ENCODE results near the gene TRAF3.
A peak's percentile ranks its signal among the peaks of the same experiment; 100 is the strongest.

Gene TRAF3

DNA sequence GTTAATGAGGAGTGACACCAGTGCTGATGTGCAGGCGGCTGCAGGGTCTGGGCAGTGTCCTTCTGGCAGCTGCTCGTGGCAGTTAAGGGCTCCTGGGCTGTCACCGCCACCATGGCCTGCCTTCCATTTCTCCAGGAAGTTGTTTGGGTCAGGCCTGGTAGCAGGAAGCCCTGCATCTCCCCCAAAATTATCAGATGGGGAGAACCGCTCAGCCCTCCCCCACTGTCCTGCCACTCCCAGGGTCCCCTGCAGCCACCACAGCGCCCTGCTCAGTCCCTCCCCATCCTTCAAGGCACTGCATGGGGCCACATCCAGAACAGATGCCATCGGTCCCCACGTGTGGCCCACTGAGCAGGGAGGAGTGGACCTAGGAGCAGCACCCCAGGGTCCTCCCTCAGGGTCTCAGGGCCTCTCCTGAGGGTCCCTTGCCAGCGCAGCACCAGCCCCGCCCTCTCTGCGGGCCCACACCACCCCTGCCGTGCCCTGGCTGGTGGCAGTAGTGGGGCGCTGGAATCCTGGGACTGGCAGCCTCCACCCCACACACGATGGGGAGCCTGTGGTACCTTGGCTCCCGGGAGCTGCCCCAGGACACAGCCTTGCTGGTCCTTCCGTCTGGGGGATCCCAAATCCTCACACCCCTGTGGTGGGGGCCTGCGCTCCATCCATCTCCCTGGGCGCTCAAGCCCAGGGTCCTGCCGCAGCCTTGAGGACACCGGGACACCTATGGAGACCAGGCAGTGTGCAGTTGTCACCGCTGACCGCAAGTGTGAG, 134.9 kb downstream of the TRAF3 start:
- no peaks in the 10 kb centered on the region for H3K79me2 ChIP-seq (ENCODE audit: insufficient read depth, low read length)
- H4K20me1 ChIP-seq (ENCODE audit: insufficient read depth, low read length): no peaks in the 10 kb centered on the region
- no peaks in the 10 kb centered on the region for H3F3A ChIP-seq (ENCODE audit: insufficient read depth, low read length)
- TF ChIP-seq EZH2 (IDR thresholded peaks at IDR 0.05; ENCODE audit: borderline replicate concordance, low read length): no peak
- TF ChIP-seq, protein P1, sequence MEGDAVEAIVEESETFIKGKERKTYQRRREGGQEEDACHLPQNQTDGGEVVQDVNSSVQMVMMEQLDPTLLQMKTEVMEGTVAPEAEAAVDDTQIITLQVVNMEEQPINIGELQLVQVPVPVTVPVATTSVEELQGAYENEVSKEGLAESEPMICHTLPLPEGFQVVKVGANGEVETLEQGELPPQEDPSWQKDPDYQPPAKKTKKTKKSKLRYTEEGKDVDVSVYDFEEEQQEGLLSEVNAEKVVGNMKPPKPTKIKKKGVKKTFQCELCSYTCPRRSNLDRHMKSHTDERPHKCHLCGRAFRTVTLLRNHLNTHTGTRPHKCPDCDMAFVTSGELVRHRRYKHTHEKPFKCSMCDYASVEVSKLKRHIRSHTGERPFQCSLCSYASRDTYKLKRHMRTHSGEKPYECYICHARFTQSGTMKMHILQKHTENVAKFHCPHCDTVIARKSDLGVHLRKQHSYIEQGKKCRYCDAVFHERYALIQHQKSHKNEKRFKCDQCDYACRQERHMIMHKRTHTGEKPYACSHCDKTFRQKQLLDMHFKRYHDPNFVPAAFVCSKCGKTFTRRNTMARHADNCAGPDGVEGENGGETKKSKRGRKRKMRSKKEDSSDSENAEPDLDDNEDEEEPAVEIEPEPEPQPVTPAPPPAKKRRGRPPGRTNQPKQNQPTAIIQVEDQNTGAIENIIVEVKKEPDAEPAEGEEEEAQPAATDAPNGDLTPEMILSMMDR (IDR thresholded peaks at IDR 0.05; ENCODE audit: low read length): no peak
- no peak overlapping the region for H2AFZ ChIP-seq (ENCODE audit: low read length)
- no peak overlapping the region for H3K4me3 ChIP-seq (ENCODE audit: low read depth, low read length, poor library complexity, severe bottlenecking)
- peaks cover 40% of the 10 kb centered on the region for H3K4me1 ChIP-seq (ENCODE audit: insufficient read depth, low read length, severe bottlenecking)
- H3K27me3 ChIP-seq (ENCODE audit: insufficient read depth, low read length): no peaks in the 10 kb centered on the region
- H3K27ac ChIP-seq (ENCODE audit: low read depth, low read length, poor library complexity, severe bottlenecking): no peak overlapping the region
- H3K9ac ChIP-seq (ENCODE audit: low read length): no peak overlapping the region
- H3K36me3 ChIP-seq (ENCODE audit: insufficient read depth, low read length): no peaks in the 10 kb centered on the region; the same call in 1 of the 2 replicates
- no peaks in the 10 kb centered on the region for H3K9me2 ChIP-seq (ENCODE audit: low read depth, low read length)
- no peaks in the 10 kb centered on the region for H3K9me3 ChIP-seq (ENCODE audit: low read length)
- no peak overlapping the region for H3K4me2 ChIP-seq (ENCODE audit: low read length)

DNA sequence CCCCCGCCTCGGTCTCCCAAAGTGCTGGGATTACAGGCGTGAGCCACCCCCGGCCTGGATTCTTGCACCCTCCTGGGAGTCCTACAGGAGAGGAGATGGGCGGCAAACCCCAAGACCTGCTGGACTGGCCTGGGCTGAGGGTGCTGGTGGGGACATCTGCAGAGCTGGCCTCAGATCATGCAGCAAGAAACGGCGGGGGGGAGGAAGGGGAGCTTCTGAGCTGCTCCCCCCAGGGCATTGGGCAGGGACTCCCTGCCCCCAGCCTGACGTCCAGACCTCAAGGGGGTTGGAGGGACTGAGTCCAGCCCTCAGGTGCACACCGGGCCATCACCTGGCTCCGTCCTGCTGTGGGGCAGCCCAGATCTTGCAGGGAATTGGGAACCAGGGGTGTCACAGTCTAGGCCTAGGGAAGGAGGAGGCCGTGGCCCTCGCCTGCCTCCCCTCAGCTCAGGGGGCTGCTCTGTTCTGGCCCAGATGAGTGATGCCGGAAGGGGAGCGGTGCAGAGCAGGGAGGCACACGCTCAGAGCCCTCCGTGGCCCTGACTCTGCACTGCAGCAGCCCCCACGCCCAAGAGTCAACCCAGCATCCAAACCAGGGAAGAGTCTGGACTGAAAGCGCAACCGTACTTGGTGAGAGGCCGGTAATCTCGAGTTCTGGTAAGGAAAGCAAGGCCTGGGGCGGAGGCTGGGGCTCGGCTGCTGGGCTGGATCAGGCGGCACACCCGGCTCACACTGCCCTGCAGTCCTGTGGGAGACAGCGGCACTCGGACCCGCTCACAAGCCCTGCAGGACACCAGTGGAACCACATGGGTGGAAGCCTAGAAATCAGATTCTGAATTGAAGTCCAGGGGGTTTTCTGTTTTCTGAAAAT, 136.3 kb downstream of the TRAF3 start:
- Histone ChIP-seq H3K4me1 (ENCODE audit: insufficient read depth, low read length, severe bottlenecking) (peaks cover 48% of the 10 kb centered on the region), H3F3A (ENCODE audit: insufficient read depth, low read length) (no peaks in the 10 kb centered on the region), H3K9ac (ENCODE audit: low read length) (no peak overlapping the region), H3K4me2 (ENCODE audit: low read length) (peak overlapping the region; percentile 30), H3K4me3 (ENCODE audit: low read depth, low read length, poor library complexity, severe bottlenecking) (no peak overlapping the region), H3K9me2 (ENCODE audit: low read depth, low read length) (no peaks in the 10 kb centered on the region), H4K20me1 (ENCODE audit: insufficient read depth, low read length) (no peaks in the 10 kb centered on the region), H3K27ac (ENCODE audit: low read depth, low read length, poor library complexity, severe bottlenecking) (peak overlapping the region; percentile 94), H3K9me3 (ENCODE audit: low read length) (no peaks in the 10 kb centered on the region), H3K79me2 (ENCODE audit: insufficient read depth, low read length) (no peaks in the 10 kb centered on the region), H3K36me3 (ENCODE audit: insufficient read depth, low read length) (no peaks in the 10 kb centered on the region; the same call in 1 of the 2 replicates), H3K27me3 (ENCODE audit: insufficient read depth, low read length) (no peaks in the 10 kb centered on the region), H2AFZ (ENCODE audit: low read length) (no peak overlapping the region)
- TF ChIP-seq, protein P1 (IDR thresholded peaks at IDR 0.05; ENCODE audit: low read length): no peak
- TF ChIP-seq EZH2 (IDR thresholded peaks at IDR 0.05; ENCODE audit: borderline replicate concordance, low read length): no peak

DNA sequence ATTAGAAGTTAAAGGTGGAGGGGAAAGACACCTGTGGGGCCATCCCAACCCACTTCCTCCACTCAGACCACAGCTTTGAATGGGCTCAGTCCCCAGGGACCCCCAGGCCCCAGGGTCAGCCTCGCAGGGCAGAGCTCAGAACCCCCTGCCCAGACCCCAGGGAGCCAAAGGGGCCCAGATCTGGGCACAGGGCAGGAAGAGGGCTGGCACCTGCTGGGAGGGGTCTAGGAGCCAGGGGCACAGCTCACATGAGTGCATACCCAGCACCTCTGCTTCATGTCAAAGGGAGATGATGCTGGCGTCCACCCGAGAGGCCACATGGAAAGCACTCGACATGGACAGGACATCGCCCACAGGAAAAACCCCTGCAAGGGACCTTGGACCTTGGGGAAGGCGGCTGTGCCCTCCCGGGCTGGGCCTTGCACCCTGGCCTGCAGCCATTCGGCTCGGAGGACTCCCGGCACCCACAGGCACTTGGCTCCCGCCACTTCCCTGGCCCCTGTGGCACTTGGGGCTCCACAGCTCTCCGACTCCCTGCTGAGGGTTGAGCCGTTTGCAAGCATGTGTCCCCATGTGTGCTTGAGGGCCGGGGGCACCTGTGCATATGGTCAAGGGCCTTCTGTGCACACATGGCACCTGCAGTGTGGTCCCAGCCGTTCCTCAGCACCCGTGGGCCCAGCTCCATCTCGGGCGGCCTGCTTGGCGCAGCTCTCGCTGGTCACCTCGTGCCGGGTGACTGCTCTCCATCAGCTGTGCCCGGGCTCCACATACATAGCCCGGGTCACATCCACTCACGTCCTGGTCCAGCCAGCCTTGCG, 137.4 kb downstream of the TRAF3 start:
- Histone ChIP-seq H3K4me1 (ENCODE audit: insufficient read depth, low read length, severe bottlenecking) (peaks cover 48% of the 10 kb centered on the region), H3K79me2 (ENCODE audit: insufficient read depth, low read length) (no peaks in the 10 kb centered on the region), H3F3A (ENCODE audit: insufficient read depth, low read length) (no peaks in the 10 kb centered on the region), H3K9me2 (ENCODE audit: low read depth, low read length) (no peaks in the 10 kb centered on the region), H3K4me3 (ENCODE audit: low read depth, low read length, poor library complexity, severe bottlenecking) (no peak overlapping the region), H3K9me3 (ENCODE audit: low read length) (no peaks in the 10 kb centered on the region), H3K36me3 (ENCODE audit: insufficient read depth, low read length) (no peaks in the 10 kb centered on the region; the same call in 1 of the 2 replicates), H2AFZ (ENCODE audit: low read length) (no peak overlapping the region), H3K27me3 (ENCODE audit: insufficient read depth, low read length) (no peaks in the 10 kb centered on the region), H3K4me2 (ENCODE audit: low read length) (peak overlapping the region; percentile 30), H3K27ac (ENCODE audit: low read depth, low read length, poor library complexity, severe bottlenecking) (peak overlapping the region; percentile 94), H3K9ac (ENCODE audit: low read length) (no peak overlapping the region), H4K20me1 (ENCODE audit: insufficient read depth, low read length) (no peaks in the 10 kb centered on the region)
- TF ChIP-seq, protein P1 (IDR thresholded peaks at IDR 0.05; ENCODE audit: low read length): no peak
- no peak for TF ChIP-seq EZH2 (IDR thresholded peaks at IDR 0.05; ENCODE audit: borderline replicate concordance, low read length)

All from OCI-LY1 (cell line).